ENCODE results near the gene MOXD1. TPM values are rescaled to one million over a fixed set of nuclear protein-coding genes. Genes with fewer than 3 reads are reported as not detected.

The MOXD1 gene
- total and polyA plus RNA-seq, 12 donors, result 0.80 to 4.9 (median 1.9) TPM

GRCh38 chr6:132405143-132405915 is 4.1 kb upstream of the MOXD1 start:
- Histone ChIP-seq H3K36me3 (no peaks in the 10 kb centered on the region), H3K4me1 (peaks cover 0 to 17% (median 8%) of the 10 kb centered on the region in 9 donors), H3K27ac (no peak overlapping the region), H3K4me3 (no peak overlapping the region), H3K9me3 (no peaks in the 10 kb centered on the region), H3K27me3 (peaks cover 0 to 48% (median 36%) of the 10 kb centered on the region in 7 donors)
- DNase-seq (no peak), ATAC-seq (no peak)
- WGBS, 2 donors, result 59 to 65% methylated on average over 2 of the region's 2 CpGs
- intact Hi-C loops (cut with DNase I), result no loop called here
- TF ChIP-seq CTCF (IDR thresholded peaks at IDR 0.05), result no peak

GRCh38 chr6:132404736-132405135 is 3.5 kb upstream of the MOXD1 start:
- 46 to 53% methylated on average over 3 of the region's 3 CpGs for WGBS, 2 donors
- ATAC-seq (no peak), DNase-seq (no peak)
- no peak overlapping the region for H3K4me3 ChIP-seq
- no peaks in the 10 kb centered on the region for H3K9me3 ChIP-seq
- no peaks in the 10 kb centered on the region for H3K36me3 ChIP-seq
- H3K27ac ChIP-seq, result no peak overlapping the region
- intact Hi-C loops (cut with DNase I), result no loop called here
- peaks cover 0 to 17% (median 8%) of the 10 kb centered on the region in 9 donors for H3K4me1 ChIP-seq
- no peak for TF ChIP-seq CTCF (IDR thresholded peaks at IDR 0.05)
- peaks cover 0 to 54% (median 41%) of the 10 kb centered on the region in 7 donors for H3K27me3 ChIP-seq

GRCh38 chr6:132404330-132404729 is 3.1 kb upstream of the MOXD1 start:
- Histone ChIP-seq H3K27me3 (peaks cover 0 to 58% (median 43%) of the 10 kb centered on the region in 7 donors), H3K27ac (no peak overlapping the region), H3K4me1 (peaks cover 0 to 17% (median 8%) of the 10 kb centered on the region in 9 donors), H3K9me3 (no peaks in the 10 kb centered on the region), H3K4me3 (no peak overlapping the region), H3K36me3 (no peaks in the 10 kb centered on the region)
- intact Hi-C loops (cut with DNase I), result no loop called here
- 76 to 89% methylated on average over 2 of the region's 2 CpGs for WGBS, 2 donors
- ATAC-seq (no peak), DNase-seq (no peak)
- no peak for TF ChIP-seq CTCF (IDR thresholded peaks at IDR 0.05)

GRCh38 chr6:132401618-132402285 is 477 bp upstream of the MOXD1 start:
- Histone ChIP-seq H3K36me3 (no peaks in the 10 kb centered on the region), H3K4me1 (peaks cover 0 to 17% (median 8%) of the 10 kb centered on the region in 9 donors), H3K4me3 (peak overlapping the region; percentile 53 to 75 (median 62)), H3K27me3 (peaks cover 0 to 76% (median 43%) of the 10 kb centered on the region in 7 donors), H3K27ac (no peak overlapping the region), H3K9me3 (no peaks in the 10 kb centered on the region)
- ATAC-seq (peak in 4 of 8 donors; percentile 7 to 30 (median 17)), DNase-seq (no peak)
- TF ChIP-seq CTCF (IDR thresholded peaks at IDR 0.05), result no peak
- intact Hi-C loops (cut with DNase I), result no loop called here
- WGBS, 2 donors, result 12% methylated on average over 35 of the region's 35 CpGs
